Endothelial cell (in vitro differentiated cells): ENCODE measurements around the gene NEDD4L. TPM values are rescaled to one million over a fixed set of nuclear protein-coding genes. Genes with fewer than 3 reads are reported as not detected.

Experiments used
- DNase-seq: peaks from one replicate; pipeline ENCODE4 v3.0.0; 2021; ENCODE audit warnings: low spot score
- H3K27ac Mint-ChIP-seq: one replicate; pipeline ENCODE4 v1.8.0; 2021; ENCODE audit warnings: mixed read lengths, inconsistent platforms; ENCODE audit not compliant: unreplicated experiment
- H3K27me3 Mint-ChIP-seq: one replicate; pipeline ENCODE4 v1.8.0; 2021; ENCODE audit warnings: mild to moderate bottlenecking, moderate library complexity, mixed read lengths, inconsistent platforms; ENCODE audit not compliant: unreplicated experiment
- H3K36me3 Mint-ChIP-seq: one replicate; pipeline ENCODE4 v1.8.0; 2021; ENCODE audit warnings: mild to moderate bottlenecking, low read depth, mixed read lengths, inconsistent platforms; ENCODE audit not compliant: unreplicated experiment
- H3K4me1 Mint-ChIP-seq: one replicate; pipeline ENCODE4 v1.8.0; 2021; ENCODE audit warnings: mild to moderate bottlenecking, mixed read lengths, inconsistent platforms; ENCODE audit not compliant: unreplicated experiment
- H3K4me3 Mint-ChIP-seq: one replicate; pipeline ENCODE4 v1.8.0; 2021; ENCODE audit warnings: mild to moderate bottlenecking, mixed read lengths, inconsistent platforms; ENCODE audit not compliant: unreplicated experiment
- H3K9me3 Mint-ChIP-seq: one replicate; pipeline ENCODE4 v1.8.0; 2021; ENCODE audit warnings: mixed read lengths, inconsistent platforms; ENCODE audit not compliant: unreplicated experiment
- total RNA-seq: library from RNA; stranded (reverse); fragmentation: NEBNext Ultra II Directional; extraction: Animal tissue kit (Norgen Biotek cat#: 25700); gene quantifications from one replicate; pipeline ENCODE4 v1.2.1, GENCODE V29; 2021; ENCODE audit not compliant: unreplicated experiment
- TF ChIP-seq, protein P1 (sequence below): fragments of 200-600 bp; sonication (generic); IDR thresholded peaks from one replicate; pipeline ENCODE4 v1.5.0; 2021; ENCODE audit warnings: antibody characterized with exemption; ENCODE audit not compliant: unreplicated experiment

Gene NEDD4L
- total RNA-seq, 1 donor from 2014 or later, result 42.8 TPM

DNA sequence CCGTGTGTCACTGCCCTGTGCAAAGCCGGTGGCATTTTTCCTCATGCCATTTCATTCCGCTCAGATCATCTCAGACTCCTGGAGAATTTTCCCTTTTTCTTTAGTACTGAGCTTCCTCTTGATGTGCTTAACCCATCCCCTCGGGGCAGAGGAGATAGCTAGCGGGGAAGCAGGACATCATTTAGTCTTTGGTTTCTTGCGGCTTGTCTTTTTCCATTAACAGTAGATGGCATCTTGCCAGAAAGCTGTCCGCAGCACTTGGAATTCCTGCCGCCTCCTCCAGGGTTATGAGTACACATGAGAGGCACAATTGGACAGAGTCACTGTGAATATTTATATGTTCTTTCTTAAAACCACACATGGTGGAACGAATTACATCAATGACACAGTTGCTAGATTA lies 358.2 kb downstream of the NEDD4L start:
- H3K4me1 Mint-ChIP-seq, result peaks cover 14% of the 10 kb centered on the region
- H3K27me3 Mint-ChIP-seq, result peaks cover 9% of the 10 kb centered on the region
- H3K4me3 Mint-ChIP-seq, result no peak overlapping the region
- TF ChIP-seq, protein P1, sequence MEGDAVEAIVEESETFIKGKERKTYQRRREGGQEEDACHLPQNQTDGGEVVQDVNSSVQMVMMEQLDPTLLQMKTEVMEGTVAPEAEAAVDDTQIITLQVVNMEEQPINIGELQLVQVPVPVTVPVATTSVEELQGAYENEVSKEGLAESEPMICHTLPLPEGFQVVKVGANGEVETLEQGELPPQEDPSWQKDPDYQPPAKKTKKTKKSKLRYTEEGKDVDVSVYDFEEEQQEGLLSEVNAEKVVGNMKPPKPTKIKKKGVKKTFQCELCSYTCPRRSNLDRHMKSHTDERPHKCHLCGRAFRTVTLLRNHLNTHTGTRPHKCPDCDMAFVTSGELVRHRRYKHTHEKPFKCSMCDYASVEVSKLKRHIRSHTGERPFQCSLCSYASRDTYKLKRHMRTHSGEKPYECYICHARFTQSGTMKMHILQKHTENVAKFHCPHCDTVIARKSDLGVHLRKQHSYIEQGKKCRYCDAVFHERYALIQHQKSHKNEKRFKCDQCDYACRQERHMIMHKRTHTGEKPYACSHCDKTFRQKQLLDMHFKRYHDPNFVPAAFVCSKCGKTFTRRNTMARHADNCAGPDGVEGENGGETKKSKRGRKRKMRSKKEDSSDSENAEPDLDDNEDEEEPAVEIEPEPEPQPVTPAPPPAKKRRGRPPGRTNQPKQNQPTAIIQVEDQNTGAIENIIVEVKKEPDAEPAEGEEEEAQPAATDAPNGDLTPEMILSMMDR, result no peak
- no peak for DNase-seq
- no peaks in the 10 kb centered on the region for H3K9me3 Mint-ChIP-seq
- no peaks in the 10 kb centered on the region for H3K36me3 Mint-ChIP-seq
- no peak overlapping the region for H3K27ac Mint-ChIP-seq

DNA sequence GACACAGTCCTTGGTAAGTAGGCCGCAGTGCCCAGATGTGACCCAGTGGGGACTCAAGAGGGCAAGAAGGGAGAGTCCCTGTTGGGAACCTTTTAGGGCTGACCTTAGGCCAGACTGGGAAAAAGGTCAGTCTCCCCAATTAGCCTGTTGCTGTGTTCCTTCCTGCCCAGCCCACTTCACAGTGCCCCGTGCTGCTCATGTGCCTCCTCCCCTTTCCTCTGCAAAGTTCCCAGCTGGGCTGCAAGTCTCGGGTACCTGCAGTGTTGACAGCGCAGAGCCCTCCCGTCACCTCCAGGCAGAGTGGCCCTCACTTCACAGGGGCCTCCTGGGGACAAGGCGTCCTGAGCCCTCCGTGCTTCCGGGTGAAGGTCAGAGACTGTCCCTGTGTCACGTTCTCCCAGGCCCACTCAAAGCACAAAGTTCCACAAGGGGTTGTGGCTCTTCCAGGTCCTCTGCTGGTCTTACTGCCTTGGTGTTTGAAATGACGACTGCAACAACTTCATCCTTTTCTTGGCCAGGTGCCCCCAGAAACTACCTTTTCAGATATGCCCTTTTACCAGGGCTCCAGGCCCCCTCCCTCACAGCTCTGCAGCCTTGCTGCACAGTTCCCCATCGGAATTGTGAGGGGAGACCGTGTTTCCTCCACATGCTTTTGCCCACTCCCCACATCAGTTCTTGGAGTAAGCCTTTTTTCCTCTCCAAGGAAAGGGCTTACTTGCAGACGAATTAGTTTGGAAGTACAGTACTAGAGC lies 359.1 kb downstream of the NEDD4L start:
- H3K4me3 Mint-ChIP-seq, result no peak overlapping the region
- no peak overlapping the region for H3K27ac Mint-ChIP-seq
- no peak for DNase-seq
- peaks cover 9% of the 10 kb centered on the region for H3K27me3 Mint-ChIP-seq
- TF ChIP-seq, protein P1, result no peak
- H3K36me3 Mint-ChIP-seq, result no peaks in the 10 kb centered on the region
- H3K4me1 Mint-ChIP-seq, result peaks cover 14% of the 10 kb centered on the region
- no peaks in the 10 kb centered on the region for H3K9me3 Mint-ChIP-seq

DNA sequence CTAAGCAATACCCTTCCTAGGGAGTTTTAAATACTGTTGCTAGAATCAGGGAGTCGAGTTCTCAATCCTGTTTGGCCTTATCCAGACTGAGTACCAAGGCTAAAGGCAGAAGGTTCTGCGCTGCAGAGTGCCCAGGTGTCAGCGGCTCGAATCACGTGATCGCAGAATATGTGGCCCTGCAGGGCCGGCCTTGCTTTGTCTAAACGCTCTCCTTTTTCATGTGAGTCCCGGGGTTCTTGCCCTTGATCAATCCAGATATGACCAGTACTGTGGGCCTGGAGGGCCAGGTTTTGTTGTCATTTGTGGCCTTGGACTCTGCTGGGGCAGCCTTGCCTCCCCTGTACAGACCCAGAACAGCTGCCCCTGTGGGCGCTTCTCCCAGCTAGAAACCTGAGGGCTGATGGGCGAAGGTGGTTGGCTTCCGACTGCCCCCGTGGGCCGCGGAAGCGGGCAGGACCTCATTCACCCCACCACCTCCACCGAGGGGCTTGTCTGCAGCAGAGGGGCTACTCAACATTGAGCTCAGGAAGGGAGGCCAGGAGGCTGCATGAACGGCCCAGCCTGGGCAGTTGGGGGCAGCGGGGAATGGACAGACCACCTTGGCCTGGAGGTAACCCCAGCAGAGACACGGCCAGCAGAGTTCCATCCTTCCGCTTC lies 359.9 kb downstream of the NEDD4L start:
- H3K27ac Mint-ChIP-seq, result no peak overlapping the region
- TF ChIP-seq, protein P1, result no peak
- peaks cover 14% of the 10 kb centered on the region for H3K4me1 Mint-ChIP-seq
- no peaks in the 10 kb centered on the region for H3K36me3 Mint-ChIP-seq
- peaks cover 9% of the 10 kb centered on the region for H3K27me3 Mint-ChIP-seq
- no peak overlapping the region for H3K4me3 Mint-ChIP-seq
- DNase-seq, result no peak
- H3K9me3 Mint-ChIP-seq, result no peaks in the 10 kb centered on the region

DNA sequence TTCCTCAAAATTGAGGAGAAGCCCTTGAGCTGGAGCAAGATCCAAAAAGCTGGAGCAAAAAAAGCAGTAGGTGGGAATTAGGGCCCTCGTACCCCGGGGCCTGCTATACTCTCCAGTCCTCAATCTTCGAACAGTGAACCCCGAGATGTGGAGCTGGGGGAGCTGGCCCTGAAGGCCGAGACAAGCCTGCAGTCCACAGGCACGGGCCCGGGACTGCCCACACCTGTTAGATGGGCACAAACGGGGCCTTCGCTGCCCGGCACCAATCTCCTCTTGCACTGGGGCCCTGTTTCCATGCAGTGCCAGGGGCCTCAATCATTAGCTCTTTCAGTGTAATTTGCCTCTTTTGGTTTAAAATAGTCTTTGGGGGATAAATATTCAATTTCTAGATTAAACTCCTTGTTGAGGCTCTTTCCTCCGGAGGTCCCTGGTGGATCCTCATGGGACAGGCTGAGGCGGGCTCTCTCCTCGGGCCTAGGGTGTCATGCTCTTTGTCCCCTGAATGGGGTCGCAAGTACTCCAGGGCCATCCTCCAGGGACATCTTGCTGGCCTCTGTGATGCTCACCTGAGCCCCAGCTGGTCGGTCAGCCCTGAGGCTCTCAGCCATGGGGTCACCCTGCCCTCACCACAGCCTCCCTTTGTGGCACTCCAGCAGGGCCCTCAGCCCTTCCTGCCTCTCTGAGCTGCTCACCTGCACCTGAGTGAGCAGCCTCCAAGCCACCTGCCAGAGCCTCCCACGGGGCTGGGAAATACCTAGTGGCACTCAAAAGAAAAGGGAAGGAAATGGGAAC lies 361.3 kb downstream of the NEDD4L start:
- Mint-ChIP-seq H3K36me3 (no peaks in the 10 kb centered on the region), H3K27ac (no peak overlapping the region), H3K4me3 (no peak overlapping the region), H3K4me1 (peaks cover 14% of the 10 kb centered on the region), H3K9me3 (no peaks in the 10 kb centered on the region), H3K27me3 (peaks cover 6% of the 10 kb centered on the region)
- no peak for DNase-seq
- TF ChIP-seq, protein P1, result no peak
